RKO (cell line): ENCODE results near the gene SH3PXD2A.
"Not testable (repeated sequence)": the region's sequence is repeated elsewhere in the genome, so short reads cannot be mapped to it uniquely, and the experiment has no call there.

Experiments used
- DNase-seq: peaks from one replicate; pipeline ENCODE4 v3.0.0-alpha.2; 2016; ENCODE audit warnings: low spot score

The SH3PXD2A gene

DNA sequence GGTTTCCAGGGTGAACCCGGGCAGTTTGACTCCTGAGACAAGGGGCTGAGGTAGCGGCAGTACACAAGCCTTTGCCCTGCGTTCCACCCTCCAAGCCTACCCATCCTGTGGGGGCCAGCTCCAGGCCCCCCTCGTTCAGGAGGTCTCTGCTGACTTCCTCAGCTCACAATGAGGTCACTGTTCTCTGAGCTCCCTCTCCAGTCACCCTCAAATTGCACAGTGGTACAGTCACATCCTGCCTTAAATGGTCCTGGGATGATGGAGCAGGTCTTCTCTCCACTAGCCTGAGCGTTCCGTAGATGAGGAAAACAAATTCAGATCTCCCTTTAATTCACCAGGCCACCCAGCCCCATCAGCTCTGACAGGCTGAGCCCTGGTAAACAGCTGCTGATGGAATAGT lies 90.2 kb downstream of the SH3PXD2A start:
- peak; percentile 61 for DNase-seq

DNA sequence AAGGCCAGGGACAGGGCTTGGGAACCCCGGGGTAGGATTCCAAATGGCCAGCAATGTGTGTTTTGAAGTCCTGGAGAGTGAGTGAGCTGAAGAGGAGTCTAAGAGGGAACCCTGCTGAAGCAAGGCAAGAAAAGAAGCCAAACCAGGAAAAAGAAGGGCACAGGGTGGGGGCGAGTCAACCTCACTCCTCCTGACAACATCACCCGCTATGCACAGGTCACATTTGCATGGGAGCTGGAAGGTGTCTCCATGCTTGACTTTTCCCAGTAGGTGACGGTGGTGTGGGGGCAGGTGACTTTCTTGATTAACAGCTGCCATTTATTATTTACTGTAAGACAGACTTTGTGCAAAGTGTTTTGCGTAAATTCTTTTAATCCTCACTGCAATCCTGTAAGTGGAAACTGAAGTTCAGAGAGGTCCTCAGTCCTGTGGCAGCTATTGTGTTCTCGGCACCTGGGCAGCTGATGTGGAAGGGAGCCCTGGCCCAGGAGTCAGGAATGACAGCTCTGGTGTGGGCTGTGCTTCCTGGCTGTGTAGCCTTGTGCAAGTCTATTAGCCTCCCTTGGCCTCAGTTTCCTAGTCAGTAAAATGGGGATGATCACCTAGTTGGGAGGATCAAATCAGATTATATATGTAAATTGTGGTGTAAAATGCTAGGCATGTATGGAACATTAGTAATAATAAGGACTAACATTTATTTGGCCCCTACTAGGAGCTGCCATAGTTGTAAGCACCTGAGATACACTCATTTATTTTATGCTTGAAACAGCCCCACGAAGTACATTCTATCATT lies 90.9 kb downstream of the SH3PXD2A start:
- no peak for DNase-seq

DNA sequence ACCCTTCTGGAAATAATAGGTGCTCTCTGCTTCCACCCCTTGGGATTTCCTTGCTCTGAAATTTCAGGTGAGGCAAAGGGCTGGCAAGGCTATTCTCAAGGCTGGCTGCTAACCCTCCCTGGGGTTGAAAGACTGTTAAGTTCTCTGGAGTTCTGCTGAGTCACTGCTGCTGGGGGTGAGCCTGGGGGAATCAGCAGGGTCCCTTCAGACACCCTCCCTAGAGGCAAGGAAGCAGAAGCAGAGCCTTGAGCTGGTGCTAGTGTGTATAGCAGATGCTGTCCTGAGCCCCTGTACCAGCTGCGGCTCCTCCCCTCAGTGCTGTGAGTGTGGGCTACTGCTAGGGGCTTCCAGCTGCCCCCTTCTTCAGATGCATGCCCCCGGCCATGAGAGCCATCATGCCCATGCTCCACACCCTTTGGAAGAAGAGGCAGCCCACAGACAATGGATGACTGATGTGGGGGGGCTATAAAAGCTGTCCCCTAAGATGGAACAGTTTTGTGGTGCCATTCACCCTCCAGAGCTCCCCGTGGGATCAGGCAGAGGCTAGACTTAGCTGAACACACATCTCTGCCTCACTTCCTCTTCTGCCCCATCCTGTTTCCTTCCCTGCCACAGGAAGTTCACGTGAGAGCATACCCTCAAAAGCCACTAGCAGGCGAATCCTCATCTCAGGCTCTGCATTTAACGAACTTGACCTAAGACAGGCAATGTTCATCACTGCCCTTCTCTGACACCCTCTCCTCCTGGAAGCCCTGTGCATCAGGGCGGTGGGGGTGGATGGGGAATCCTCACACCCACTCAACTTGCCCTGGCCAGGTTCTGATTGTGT lies 91.8 kb downstream of the SH3PXD2A start:
- DNase-seq, result peak; percentile 23

DNA sequence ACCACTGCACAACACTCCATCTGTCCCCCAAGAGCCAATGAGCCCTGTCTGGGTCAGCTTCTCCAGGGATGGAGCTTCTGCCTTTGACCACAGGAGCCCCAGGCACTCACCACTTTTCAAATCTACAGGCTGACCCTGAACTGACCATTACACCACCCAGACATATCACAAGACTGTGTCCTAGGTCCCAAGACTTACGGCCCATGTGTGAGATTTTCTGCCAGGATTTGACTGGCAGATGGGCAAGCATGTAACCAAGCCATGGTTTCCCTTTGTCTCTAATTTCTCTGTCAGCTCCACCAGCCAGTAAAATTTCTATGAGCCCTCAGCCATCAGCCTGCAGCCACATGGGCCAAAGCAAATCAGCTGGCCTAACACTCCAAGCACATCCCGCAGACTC lies 92.5 kb downstream of the SH3PXD2A start:
- DNase-seq, result no peak

DNA sequence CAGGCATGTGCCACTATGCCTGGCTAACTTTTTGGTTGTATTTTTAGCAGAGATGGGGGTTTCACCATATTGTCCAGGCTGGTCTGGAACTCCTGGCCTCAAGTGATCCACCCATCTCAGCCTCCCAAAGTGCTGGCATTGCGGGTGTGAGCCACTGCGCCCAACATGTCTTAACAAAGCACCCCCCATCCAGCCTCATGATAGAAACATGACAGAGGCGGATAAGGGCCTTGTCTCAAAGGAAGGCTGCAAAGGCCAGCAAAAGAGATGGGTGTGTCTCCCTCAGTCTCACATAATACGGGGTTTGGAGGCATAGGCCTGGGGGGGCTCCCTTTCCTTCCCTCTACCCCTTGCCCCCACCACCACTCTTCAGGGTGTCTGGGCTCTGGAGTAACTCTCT lies 93.2 kb downstream of the SH3PXD2A start:
- no peak for DNase-seq

DNA sequence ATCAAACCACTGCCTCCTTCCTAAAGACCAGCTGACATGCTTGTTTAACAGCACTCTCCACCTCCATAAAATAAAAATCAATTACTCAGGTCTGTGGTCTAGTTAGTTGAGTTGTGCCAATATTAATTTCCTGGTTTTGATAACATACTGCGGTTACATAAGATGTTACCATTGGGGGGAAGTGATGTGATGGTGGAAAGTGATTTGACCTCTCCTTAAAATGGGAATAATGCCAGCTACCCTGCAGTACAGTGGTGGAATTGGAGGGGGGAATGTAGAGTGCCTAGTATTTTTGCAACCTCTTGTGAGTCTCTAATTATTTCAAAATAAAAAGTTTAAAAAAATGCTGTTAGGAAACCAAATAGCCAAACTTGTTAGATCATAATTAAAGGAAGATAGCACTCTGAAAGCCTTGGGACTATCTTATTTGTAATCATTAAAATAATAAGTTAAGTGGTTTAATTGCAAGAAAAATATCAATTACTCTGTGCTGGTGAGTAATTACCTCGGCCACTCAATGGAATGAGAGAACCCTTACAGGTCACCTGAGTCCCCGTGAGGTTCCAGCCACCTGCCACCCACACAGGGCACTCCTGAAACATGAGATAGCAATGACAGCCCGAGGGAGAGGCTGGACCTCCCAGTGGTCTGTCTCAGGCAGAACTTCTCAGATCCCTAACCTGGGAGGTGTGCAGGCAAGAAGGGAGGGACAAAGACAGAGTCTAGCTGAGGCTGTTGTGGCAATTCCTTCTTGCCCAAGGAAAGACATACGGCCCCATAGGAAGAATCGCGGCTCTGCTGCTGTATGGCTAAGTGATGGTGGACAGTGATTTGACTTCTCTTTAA lies 94.1 kb downstream of the SH3PXD2A start:
- no peak for DNase-seq

DNA sequence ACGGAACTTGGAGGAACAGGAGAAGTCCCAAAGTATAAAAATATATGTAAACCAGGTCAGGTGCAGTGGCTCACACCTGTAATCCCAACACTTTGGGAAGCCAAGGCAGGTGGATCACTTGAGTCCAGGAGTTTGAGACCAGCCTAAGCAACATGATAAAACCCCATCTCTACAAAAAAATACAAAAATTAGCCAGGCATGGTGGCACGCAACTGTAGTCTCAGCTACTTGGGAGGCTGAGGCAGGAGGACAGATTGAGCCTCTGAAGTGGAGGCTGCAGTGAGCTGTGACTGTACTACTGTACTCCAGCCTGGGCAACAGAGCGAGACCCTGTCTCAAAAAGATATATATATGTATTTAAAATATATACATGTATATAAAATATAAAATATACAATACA lies 95.1 kb downstream of the SH3PXD2A start:
- DNase-seq, result not testable (repeated sequence)

DNA sequence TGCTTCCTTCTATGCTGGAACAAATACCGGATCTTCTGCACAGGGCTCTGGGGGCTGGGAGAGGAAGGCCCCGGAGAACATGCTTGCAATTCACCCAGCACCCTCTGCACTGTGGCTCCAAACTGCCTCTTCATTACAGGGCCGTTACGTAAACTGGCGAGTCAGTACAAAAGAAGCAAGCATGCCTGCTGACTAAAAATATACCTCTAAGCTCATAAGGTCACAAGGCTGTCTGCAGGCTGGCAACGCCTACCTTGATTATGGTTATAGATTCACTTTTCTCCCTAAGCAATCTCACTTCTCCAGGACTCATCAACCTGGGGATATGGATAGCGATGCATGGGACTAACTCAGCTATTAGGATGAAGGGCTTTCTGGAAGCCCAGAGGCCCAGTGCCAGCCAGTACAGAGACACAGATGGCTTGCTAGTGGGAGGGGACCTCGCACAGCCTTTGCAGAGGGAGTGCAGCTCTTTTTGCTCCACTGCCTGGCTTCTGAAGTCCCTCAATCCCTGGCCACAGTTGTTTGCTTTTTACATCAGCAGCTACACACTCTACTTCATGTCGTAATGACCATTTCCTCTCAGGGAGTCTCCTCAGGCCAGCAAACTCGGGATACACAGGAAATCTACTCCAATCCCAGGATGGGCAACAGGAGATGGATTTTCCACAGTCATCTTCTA lies 96.1 kb downstream of the SH3PXD2A start:
- no peak for DNase-seq

DNA sequence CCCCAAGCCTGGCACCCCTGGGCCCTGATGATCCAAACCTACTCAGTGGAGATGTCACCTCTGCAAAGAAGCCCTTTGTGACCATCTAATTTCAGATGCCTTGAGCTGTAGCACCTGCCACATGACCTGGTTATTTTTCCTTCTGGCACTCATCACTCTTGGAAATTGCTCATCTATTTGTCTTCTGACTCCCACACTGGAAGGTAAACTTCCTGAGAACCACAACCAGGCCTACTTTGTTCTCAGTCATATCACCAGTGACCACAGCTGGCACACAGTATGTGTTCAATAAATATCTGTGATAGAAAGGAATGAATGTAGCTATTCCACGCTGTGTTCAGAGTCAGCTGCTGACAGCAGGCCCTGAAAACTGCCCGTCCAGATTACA lies 97.1 kb downstream of the SH3PXD2A start:
- DNase-seq, result no peak

DNA sequence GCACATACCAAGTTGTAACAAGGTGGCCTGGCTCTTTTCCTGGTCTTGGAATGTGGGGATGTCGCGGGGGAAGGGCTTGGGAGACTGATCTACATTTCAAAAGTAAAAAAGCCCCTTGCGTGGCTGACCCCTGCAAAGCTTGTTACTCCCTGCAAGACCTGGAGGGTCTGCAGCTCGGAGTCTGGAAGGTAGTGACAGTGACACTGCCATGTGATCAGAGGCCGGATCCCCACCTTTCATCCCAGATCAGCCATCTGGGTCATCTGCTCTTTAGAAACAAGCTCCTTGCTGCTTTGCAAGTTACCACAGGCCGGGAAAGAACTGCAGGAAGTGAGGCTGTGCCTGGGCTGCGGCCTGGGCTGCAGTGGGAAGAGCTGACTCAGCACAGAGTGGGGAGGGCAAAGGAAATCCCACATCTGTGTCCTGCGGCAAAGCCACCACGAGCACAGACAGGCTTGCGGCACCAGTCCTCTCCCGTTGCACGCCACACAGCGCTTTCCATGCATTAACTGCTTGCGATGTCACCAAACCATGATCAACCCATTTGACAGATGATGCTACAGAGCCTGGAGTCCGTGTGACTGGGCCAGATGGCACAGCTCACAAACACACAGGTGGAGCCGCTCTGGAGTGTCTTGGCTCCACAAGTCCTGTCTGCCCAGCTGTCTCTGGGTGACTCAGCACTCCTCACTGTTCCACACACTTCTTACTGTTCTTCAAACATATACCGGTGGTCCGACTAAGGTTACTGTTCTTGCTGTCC lies 97.7 kb downstream of the SH3PXD2A start:
- DNase-seq, result no peak

DNA sequence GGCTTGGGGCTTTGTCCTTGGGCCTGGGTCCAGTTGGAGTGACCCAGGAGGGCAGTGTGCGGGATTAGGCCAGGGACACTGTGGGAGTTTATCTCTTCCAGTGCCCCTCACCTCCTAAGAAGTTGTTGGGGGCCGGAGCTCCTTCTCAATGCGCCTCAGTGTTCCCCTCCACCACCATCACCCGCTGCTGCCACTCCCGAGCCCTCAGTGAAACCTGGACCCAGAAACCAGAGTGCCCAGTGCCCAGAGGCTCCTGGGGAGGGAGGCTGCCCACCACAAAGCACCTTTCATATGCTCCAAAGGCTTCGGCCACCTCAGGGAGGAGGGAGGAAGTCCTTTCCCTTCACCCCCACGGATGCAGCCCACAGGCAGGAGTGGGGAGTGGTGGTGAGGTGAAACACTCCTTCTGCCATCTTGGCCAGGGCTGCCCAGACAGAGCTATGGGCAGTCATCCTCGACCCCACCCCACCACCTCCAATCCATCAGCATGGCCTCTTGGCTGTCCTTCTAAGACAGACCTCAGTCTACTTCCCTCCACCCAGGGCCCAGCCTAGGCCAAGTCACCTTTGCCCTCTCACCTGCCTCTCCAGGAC lies 99.0 kb downstream of the SH3PXD2A start:
- DNase-seq, result no peak

DNA sequence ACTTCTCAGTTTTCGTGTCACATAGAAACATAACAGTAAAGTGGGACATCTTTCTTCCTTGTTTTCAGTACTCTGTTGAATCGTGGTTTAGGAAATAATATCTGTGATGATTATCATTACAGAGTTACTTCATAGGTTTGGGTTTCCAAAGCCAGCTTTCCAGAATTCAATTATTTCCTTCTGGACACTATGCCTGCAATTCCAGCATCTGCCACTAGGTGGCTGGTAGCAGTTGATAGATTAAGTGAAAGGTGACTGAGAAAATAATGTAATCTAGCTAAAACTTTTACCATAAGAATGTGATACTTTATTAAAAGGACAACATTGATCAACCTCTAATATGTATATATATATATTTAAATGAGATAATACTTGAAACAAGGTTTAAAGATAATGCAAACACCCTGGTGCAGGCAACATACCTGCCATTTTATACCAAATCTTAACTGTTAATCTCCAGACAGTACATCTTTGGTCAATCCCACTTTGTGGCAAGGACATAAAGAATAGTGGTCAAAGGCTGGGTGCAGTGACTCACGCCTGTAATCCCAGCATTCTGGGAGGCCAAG lies 102.6 kb downstream of the SH3PXD2A start:
- DNase-seq, result no peak

DNA sequence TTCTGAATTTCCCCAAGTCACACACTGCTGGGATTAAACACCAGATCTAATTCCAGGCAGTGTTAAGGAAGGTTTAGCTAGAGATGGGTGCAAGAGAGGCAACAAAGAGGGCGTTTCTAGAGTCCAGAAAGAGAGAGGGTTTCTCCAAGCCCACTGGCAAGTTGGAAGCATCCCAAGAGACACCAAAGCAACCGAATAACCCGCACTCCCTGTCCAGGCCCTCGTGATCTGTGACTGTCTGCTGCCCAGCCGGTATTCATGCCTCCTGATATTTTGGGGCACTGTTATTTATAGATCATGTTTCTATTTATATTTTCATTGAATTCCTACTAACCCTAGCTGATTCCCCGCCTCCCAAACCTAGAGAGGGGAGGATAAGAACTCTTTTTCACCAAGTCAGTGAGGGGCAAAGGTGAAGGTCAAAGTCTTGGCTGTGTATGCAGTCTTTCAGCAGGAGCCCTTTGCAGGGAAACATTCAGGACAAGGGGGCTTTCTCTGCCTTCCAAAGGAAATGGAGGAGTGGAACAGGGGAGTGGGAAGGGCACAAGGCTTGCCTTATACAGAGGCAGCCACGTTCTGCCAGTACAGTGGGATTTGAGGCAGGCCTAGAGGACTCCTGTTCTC lies 103.6 kb downstream of the SH3PXD2A start:
- no peak for DNase-seq

DNA sequence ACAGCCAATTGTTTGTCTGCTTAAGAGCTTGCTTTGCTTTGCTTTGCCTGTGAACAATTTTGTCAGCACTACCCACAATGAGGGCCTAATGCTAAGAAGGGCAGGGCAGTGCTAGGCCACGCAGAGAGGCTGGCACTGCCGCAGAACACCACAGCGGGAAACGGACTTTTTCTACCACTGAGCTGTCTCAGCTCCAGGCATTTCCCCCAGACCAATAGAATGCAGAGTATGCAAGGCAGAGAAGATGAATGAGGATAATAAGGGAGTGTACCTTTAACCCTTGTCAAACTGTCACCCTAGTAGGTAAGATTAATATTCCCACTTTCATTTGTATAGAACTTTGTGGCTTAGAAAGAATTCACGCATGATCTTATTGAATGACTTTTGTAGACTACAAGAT lies 104.5 kb downstream of the SH3PXD2A start:
- DNase-seq, result no peak

DNA sequence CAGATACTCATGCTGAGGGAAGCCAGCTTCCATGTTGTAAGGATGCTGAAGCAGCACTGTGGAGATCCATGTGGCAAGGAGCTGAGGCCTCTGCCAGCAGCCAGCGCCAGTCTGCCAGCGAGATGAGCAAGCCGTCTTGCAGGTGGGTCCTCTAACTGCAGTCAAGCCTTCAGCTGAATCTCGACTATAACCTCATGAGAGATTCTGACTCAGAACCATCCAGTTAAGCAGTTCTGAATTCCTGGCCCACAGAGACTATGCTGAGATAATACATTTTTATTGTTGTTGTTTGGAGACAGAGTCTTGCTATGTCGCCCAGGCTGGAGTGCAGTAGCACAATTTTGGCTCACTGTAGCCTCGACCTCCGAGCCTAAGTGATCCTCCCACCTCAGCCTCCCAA lies 105.6 kb downstream of the SH3PXD2A start:
- DNase-seq, result no peak

DNA sequence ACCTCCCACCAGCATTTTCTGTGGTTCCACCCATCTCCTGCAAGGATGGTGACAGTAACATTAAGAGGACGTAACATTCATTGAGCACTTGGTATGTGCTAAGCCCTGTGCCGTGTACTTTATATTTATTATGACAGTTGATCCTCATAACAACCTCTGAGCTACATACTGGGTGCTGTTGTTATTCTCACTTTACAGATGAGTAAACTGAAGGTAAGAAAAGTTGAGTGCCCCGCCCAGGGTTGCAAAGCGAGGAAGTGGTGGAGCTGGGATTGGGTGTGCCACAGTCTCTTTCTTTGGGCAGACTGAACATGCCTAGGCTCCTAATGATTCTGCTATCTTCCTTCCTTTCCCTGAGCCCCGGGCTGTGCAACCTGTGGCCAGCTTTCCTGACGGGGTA lies 107.4 kb downstream of the SH3PXD2A start:
- no peak for DNase-seq

DNA sequence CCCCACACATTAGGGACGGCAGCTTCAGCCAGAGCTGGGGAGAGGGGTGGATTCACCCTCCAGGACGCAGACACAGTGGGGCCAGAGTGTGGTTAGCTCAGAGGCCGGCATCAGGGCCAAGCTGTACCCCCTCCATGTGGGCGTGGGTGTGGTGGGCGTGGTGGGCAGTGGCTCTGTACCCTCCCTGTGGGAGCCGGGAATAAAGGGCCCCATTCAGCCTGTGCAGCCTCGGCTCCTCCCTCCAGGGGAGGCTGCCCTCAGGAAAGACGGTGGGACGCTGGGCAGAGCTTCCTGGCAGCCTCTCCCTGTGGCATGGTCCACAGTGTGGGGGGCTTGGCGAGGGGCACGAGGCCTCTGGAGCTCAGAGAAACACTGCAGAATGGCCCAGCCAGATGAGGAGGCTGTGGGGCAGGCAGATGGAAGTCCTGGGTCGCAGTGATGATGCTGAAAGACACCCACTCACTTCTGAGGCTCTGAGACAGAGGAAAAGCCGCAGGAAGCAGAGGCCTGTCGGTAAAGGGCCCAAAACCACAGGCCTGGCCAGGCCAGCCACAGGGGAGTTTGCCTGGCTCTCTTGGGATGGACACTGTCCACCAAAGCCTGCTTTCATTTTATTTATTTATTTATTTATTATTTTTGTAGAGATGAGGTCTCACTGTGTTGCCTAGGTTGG lies 108.0 kb downstream of the SH3PXD2A start:
- no peak for DNase-seq

DNA sequence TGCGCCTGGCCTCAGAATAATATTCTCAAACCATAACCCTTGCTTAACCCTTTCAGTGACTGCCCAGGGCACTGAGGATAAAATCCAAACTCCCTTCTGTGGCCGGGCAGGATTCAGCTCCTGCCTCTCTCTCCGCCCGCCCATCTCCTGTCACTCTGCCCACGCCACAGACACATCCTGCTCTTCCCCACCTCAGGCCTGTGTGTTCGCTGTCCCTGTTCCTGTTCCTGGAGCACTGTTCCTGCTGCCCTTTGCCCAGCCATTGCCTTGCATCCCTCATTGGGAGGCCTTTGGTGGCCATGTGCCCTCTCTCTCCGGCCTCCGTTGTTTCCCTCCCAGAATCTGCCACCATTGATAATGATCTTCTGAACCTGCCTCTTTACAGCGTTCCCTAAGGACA lies 108.8 kb downstream of the SH3PXD2A start:
- DNase-seq, result no peak
